GM19351 (cell line): ENCODE measurements around the gene MS4A3.
"Not testable (repeated sequence)": the region's sequence is repeated elsewhere in the genome, so short reads cannot be mapped to it uniquely, and the experiment has no call there.

Source experiments
- ATAC-seq: cut with Tn5 transposase; IDR thresholded peaks from one replicate; pipeline ENCODE4 v1.9.1; 2021; ENCODE audit warnings: mild to moderate bottlenecking, moderate library complexity; ENCODE audit not compliant: unreplicated experiment

MS4A3 gene, protein sequence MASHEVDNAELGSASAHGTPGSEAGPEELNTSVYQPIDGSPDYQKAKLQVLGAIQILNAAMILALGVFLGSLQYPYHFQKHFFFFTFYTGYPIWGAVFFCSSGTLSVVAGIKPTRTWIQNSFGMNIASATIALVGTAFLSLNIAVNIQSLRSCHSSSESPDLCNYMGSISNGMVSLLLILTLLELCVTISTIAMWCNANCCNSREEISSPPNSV

DNA sequence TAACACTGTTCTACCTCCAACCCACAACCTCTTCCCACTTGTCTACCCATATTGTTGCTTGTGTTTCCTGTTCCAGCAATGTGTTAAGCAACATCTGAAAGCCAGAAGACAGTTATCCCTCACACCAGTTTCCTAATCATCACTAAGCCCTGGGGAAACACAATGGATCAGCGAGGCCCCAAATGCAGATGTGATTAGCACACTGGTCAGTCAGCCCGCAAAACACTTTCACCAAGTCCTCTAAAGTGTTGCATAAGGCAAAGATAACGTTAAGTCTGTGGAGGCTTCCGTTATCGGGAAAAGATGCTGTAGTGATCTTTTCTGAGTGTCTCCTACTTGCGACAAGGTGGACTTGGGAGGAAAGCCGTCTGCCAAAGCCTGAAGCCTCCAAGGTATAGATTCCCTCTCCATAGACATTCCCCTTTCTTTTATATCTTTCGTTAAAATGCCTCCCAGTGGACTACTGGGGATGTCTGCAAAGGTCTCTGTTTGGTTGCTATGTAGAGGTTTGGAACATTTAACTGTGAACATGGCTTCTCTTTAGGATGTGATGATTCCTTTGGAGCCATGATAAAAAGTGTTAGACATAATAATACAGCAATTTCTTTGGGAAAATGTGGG lies at the start of gene MS4A3:
Gene MS4A3, plus strand, starts transcription at position 317 of the 621 bp plus-strand sequence. CDS start 4,496 bp downstream, outside the sequence.
- no peak for ATAC-seq

DNA sequence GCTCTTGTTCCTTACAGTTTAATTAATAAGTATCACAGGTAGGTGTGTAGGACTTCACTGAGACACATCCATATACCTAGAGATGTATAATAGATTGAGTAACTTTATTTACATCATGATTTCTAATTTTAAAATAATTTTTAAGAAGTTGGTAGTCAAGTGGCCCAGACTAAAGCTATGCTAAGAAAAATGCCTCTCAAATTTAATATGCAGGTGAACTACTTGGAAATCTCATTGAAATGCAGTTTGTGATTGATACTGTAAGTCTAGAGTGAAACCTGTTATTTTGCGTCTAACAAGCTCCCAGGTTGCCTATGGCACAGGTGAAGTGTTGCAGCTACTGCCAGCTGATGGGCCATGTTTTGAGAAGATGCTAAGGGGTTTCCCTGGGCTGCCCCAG lies 39.6 kb upstream of the MS4A3 start, which contains the start of gene OOSP4B:
Gene OOSP4B, plus strand, starts transcription at position 301 of the 400 bp plus-strand sequence.
- no peak for ATAC-seq

DNA sequence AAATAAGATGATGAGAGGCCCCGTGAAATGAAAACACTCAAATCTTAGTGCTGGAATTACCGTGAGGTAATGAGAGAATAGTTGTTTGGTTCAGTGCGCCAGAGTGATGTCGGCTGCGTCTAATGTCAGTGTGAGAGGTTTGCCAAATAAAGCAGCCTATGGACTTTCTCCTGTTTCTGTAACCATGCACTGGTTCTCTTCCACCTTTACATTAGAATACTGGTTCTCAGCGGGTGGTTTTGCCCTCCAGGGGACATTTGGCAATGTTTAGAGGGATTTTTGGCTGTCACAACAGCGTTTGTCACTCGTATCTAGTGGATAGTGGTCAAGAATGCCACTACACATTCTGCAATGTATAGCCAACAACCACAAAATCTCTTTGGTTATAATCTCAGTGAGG lies 38.4 kb upstream of the MS4A3 start:
- no peak for ATAC-seq

DNA sequence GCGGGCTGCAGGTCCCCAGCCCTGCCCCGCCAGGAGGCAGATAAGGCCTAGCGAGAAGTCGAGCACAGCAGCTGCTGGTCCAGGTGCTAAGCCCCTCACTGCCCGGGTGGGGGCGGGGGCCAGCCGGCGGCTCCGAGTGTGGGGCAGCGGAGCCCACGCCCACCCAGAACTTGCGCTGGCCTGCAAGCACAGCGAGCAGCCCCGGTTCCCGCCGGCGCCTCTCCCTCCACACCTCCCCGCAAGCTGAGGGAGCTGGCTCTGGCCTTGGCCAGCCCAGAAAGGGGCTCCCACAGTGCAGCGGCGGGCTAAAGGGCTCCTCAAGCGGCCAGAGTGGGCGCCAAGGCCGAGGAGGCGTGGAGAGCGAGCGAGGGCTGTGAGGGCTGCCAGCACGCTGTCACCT lies 36.1 kb upstream of the MS4A3 start:
- ATAC-seq, result not testable (repeated sequence)

DNA sequence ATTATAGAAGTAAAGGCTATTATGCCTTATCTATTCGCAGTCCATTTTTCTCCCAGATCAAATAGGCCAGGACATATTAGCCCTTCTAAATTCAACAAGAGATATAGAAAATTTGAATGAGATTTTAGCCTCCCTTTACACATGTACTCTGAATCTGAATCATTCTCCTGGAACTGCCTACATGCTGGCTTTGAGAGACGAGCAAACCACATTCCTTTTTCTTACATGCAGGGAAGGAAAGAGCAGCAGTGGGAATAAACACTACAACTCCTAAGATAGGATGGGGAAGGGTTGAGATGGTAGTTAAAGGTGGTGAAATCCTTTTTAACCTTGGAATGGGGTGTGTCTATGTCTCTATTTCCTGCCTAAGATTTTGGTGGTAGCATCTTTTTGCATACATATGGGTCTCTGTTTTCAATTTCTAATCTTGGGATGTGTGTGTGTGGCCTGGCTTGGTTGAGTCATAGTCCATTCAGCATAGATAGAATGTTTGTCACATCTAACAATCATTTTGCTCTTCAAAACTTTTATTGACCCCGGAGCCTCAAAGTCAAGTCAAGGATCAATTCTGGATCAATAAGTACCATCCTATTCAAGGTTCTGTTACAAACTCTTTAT lies 27.3 kb upstream of the MS4A3 start:
- ATAC-seq, result no peak

DNA sequence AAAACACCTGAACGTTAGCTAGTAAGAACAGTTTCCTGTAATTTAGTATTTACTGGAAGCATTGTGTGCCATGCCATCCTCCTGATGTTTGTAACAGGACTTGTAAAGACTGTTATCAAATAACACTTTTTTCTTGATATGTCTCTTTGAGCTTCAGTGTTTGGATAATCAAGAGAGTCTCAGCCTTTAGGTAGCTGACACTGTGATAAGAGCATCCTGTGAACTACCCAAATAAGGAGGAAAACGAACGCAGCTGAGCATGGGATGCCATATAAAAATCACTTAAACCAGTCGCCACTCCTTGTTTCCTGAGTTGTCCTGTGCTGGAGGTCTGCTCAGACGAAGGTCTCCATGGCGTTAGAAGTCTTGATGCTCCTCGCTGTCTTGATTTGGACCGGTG lies 16.4 kb upstream of the MS4A3 start, which contains the start of gene OOSP2:
Gene OOSP2, plus strand, starts transcription at position 301 of the 400 bp plus-strand sequence. Its CDS starts 51 bp downstream, at position 352.
- ATAC-seq, result no peak

DNA sequence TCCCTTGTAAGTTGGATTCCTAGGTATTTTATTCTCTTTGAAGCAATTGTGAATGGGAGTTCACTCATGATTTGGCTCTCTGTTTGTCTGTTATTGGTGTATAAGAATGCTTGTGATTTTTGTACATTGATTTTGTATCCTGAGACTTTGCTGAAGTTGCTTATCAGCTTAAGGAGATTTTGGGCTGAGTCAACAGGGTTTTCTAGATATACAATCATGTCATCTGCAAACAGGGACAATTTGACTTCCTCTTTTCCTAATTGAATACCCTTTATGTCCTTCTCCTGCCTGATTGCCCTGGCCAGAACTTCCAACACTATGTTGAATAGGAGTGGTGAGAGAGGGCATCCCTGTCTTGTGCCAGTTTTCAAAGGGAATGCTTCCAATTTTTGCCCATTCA lies 6.0 kb upstream of the MS4A3 start:
- not testable (repeated sequence) for ATAC-seq

DNA sequence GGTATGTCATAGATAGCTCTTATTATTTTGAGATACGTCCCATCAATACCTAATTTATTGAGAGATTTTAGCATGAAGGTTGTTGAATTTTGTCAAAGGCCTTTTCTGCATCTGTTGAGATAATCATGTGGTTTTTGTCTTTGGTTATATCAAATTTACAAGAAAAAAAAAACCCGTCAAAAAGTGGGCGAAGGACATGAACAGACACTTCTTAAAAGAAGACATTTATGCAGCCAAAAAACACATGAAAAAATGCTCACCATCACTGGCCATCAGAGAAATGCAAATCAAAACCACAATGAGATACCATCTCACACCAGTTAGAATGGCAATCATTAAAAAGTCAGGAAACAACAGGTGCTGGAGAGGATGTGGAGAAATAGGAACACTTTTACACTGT lies 5.6 kb upstream of the MS4A3 start:
- not testable (repeated sequence) for ATAC-seq

DNA sequence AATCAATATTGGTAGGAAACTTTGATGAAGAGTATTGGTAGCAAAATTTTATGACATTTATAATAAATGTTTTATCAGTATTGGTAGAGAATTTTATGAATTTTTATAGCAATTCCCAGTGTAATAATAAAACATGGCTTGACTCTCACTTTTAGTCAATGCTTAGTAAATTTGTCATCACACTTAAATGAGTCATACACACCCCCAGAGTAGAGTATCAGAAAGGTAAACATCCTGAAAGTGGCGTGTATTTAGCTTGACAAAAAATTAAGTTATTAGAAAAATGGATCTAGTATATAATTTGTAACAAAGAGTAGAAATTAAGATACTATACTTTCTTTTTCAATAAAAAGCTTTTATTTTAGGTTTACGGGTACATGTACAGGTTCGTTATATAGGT lies 2.6 kb downstream of the MS4A3 start:
- no peak for ATAC-seq

DNA sequence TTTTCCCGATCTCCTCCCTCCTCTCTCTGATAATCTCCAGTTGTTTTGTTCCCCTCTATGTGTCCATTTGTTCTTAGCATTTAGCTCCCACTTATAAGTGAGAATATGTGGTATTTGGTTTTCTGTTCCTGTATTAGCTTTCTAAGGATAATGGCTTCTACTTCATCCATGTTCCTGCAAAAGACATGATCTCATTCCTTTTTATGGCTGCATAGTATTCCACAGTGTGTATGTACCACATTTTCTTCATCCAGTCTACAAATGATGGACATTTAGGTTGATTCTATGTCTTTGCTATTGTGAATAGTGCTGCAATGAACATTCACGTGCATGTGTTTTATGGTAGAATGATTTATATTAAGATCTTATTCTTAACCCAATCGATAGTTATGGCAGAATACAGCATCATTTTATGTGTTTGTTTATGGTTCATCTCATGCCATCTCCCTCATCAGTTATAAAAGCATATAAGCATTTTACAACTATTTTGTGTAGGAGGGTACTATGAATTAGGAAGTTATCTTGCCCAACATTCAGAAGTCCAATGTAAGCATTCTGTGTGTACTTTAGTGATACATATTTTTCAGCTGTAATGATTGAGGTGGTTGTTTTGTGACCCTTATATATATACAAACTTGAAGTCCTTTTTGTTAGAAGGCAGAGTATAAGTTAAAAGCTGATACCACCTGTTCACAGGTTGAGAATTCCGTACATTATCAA lies 3.2 kb downstream of the MS4A3 start:
- ATAC-seq, result no peak

DNA sequence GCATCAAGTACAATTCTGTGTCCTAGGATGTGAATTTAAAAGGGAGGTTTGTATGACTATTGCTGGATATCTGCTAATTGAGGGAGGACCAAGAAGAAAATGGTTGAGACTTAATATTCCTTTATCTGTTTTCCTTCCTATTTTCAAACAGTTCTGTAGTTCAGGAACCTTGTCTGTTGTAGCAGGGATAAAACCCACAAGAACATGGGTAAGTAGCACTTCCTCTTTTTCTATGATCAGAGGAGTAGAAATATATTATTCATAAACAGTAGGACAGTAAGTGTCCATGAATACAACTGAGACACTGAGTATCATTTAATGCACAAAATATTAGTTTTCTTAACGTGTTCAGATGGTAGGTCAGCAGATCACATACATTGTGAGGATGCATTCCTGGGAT lies 7.6 kb downstream of the MS4A3 start:
- ATAC-seq, result no peak

DNA sequence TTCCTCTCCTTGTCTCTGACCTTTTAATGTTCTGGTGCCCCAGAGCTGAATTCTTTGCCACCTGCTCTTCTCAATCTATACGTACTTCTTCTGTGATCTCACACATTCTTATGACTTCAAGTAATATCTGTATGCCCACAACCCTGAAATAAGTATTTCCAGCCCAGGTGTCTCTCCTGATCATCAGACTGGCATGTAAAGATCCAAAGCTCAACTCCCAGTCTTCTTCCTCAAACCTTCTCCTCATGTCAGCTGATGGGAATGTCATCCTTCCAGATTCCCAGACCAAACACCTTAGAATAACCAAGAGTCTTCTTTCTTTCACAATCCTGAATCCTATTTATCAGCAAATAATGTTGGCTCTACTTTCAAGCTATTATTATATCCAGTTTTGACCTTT lies 9.3 kb downstream of the MS4A3 start:
- no peak for ATAC-seq

DNA sequence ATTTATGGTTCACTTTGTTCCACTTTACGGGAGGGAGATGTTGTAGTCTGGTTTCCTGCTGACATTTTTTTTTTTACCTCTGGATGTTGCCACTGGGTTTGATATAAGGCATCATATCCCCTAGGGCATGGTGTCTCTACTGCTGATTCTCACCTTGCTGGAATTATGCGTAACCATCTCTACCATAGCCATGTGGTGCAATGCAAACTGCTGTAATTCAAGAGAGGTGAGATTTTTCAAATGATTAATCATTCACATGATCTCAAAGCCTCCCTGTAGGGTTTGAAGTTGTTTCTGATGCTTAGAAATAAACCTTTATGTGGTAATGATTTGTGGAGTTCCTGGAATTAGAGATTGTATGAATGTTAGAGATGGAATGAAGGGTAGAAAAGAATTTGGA lies 13.0 kb downstream of the MS4A3 start:
- no peak for ATAC-seq

DNA sequence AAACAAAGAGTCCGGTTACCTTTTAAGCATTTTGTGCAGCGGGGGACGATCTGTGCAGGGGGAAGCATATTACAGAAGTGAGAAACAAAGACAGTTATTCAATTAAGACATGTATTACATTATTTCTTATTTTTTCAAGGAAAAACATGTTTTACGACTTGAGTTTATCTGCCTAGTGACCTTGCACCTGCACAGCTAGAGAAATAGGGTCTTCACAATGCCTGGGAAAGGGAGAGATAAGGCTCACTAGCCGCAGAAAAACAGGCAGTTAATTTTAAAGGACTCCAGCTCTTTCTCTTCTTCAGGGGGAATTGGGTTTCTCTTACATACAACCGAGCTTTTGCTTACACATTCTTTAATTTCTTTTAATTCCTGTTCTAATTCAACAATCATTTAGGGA lies 15.2 kb downstream of the MS4A3 start:
- ATAC-seq, result not testable (repeated sequence)

DNA sequence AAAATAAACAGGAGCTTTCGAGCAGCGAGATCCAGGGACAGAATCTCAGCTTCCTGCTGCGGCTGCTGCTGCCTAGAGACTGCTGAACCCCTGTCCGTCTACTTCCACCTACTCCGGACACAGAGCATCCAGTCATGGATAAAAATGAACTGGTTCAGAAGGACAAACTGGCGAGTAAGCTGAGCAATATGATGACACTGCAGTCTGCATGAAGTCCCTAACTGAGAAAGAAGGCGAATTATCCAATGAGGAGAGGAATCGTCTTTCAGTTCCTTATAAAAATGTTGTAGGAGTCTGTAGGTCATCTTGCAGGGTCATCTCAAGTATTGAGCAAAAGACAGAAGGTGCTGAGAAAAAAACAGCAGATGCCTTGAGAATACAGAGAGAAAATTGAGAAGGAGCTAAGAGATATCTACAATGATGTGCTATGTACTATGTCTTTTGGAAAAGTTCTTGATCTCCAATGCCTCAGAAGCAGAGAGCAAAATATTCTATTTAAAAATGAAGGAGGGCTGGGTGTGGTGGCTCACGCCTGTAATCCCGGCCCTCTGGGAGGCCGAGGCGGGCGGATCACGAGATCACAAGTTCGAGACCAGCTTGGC lies 20.9 kb downstream of the MS4A3 start:
- no peak for ATAC-seq

DNA sequence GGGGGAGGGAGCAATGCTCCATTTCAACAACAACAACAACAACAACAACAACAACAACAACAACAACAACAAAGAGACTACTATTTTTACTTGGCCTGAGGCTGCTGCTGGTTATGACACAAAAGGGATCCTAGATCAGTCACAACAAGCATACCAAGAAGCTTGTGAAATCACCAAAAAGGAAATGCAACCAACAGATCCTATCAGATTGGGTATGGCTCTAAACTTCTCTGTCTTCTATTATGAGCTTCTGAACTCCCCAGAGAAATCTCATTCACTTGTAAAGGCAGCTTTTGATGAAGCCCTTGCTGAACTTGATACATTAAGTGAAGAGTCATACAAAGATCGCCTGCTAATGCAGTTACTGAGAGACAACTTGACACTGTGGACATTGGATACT lies 21.5 kb downstream of the MS4A3 start:
- ATAC-seq, result no peak

DNA sequence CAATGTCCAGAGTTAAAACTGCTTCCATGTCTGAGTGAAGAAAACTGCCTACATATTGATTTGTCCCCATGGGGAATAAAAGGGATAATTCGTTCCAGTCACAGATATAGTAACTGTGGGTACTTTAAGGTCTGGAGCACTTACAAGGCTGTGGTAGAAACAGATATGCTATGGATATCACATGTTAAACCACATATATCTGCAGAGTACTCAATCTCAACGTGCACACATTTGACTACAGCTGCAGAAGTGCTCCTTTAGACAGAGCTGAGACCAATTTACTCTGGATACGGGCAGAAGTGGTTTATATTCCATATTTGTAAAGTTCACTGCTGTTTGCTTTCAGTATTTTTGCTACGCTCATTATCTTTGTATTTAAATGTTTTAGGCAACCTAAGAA lies 22.3 kb downstream of the MS4A3 start:
- no peak for ATAC-seq

DNA sequence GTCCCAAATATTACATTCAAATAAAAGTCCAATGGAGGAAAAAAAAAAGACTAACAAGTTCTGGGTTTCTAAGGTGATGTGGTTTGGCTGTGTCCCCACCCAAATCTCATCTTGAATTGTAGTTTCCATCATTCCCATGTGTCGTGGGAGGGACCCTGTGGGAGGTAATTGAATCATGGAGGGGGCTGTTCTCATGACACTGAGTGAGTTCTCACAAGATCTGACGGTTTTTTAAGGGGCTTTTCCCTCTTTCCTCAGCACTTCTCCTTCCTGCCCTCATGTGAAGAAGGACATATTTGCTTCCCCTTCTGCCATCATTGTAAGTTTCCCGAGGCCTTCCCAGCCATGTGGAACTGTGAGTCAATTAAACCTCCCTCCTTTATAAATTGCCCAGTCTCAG lies 24.1 kb downstream of the MS4A3 start:
- ATAC-seq, result no peak

DNA sequence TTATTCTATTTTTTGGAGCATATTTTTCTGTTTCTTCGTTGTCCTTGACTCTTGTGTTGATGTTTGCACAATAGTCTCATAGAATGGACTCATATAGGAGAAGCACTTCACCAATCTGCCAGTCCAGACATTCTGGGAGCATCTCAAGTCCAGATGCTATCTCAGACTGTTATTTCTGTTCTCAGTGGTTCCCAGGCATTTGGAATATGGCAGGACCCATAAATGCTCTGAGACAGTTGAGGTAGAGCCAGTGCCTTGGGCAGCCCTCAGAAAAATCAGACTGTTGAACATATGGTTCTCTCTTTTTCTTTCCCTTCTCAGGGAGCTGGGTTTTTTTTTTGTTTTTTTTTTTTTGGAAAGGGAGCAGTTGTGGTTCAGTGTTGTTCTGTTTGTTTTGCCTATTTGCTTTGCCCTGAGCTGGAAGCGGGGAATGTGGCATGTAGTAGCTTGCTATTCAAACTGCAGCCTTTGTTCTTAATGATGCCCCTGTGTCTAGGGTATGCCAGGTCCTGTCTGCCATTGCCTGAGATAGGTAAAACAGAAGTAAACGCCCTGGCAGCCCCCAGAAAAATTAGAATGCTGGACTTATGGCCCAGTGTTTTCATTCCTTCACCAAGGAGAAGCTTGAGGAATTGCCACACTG lies 28.3 kb downstream of the MS4A3 start:
- ATAC-seq, result no peak

DNA sequence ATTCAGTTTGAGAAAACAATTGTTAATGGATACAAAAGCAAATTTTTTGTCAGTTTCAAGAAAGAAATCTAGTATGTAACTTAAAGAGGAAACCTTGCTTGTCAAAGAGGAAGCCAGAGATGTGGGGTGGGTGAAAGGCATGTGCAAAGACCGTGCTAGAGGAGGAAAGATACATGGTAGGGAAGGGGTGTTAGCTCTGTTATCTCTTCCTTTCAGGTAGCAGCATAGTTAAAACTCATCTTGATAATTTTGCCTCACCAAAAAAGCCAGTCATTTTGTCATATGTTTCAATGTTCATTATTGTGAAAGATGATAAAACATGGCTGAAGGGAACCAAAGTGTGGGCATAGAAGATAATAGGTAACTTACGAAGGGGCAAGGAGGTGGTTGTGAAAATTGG lies 29.4 kb downstream of the MS4A3 start:
- ATAC-seq, result no peak

DNA sequence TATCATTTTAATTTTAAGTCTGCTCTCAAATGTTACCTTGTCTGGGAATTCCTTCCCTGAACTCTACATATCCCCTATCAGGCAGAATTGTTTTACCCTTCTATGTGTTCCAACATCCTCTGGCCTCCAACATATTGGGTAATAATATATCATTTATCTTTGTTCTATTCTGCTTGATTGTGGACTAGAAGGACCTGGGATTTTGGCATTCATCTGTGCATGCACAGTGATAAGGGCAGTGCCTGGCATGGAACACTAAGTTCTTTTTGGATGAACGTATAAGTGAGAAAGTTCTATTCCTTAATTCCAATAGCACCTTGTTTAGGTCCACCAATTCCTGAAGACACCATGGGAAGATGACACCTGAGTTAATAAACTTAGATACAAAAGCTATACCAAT lies 30.8 kb downstream of the MS4A3 start:
- no peak for ATAC-seq
